GM12873 (cell line): Measurements from ENCODE around the gene PMM2.

Experiments
- CTCF ChIP-seq: IDR thresholded peaks from 2 replicates; pipeline ENCODE4 v1.5.1; 2012; ENCODE audit warnings: low read depth, mild to moderate bottlenecking, moderate library complexity, low read length, control low read depth; ENCODE audit not compliant: insufficient read depth; ENCODE audit errors: missing control alignments

The PMM2 gene

GRCh38 chr16:8761078-8761477 lies 36.6 kb upstream of the PMM2 start:
- TF ChIP-seq CTCF: no peak

- no peak for TF ChIP-seq CTCF
Observed at GRCh38 chr16:8762254-8762653, 35.4 kb upstream of the PMM2 start.

GRCh38 chr16:8763083-8763482 lies 34.6 kb upstream of the PMM2 start:
- no peak for TF ChIP-seq CTCF

GRCh38 chr16:8763899-8764298 lies 33.7 kb upstream of the PMM2 start:
- TF ChIP-seq CTCF: no peak

GRCh38 chr16:8764525-8765250 lies 33.0 kb upstream of the PMM2 start:
- TF ChIP-seq CTCF: no peak

GRCh38 chr16:8767176-8767575 lies 30.5 kb upstream of the PMM2 start:
- TF ChIP-seq CTCF: no peak

GRCh38 chr16:8768283-8768682 lies 29.4 kb upstream of the PMM2 start:
- TF ChIP-seq CTCF: no peak
